Kidney epithelial cell (primary cell): ENCODE measurements around the gene HRG. TPM values are rescaled to one million over a fixed set of nuclear protein-coding genes. Genes with fewer than 3 reads are reported as not detected.
"Not testable (repeated sequence)": the region's sequence is repeated elsewhere in the genome, so short reads cannot be mapped to it uniquely, and the experiment has no call there.

Experiments used
- DNase-seq: peaks from one replicate; pipeline ENCODE4 v3.0.0-alpha.2; 2010; ENCODE audit warnings: low read depth
- H3K27me3 ChIP-seq: 2 replicates; pipeline ENCODE4 v1.6.0; 2011; ENCODE audit warnings: low read length; ENCODE audit not compliant: control insufficient read depth, insufficient read depth
- H3K36me3 ChIP-seq: 2 replicates; pipeline ENCODE4 v1.5.1; 2011; ENCODE audit warnings: low read length; ENCODE audit not compliant: control insufficient read depth, insufficient read depth
- H3K4me3 ChIP-seq: 2 replicates; pipeline ENCODE4 v1.5.1; 2011; ENCODE audit warnings: low read depth, mild to moderate bottlenecking, control low read depth, low read length
- total RNA-seq: library from RNA; depleted of rRNA; stranded (reverse); fragments of >200 nt; gene quantifications from 2 replicates; pipeline ENCODE4 v1.2.3, GENCODE V29; 2015
- TF ChIP-seq, protein P1 (sequence below): IDR thresholded peaks from 2 replicates; pipeline ENCODE4 v1.5.1; 2011; ENCODE audit warnings: mild to moderate bottlenecking, moderate library complexity, low read length, control low read depth, inconsistent platforms; ENCODE audit not compliant: insufficient read depth, poor library complexity, severe bottlenecking

HRG gene
- total RNA-seq, 1 donor from 2014 or later = 0.13 TPM

GRCh38 chr3:186687120-186687651 lies 21.4 kb downstream of the HRG start:
- TF ChIP-seq, protein P1, sequence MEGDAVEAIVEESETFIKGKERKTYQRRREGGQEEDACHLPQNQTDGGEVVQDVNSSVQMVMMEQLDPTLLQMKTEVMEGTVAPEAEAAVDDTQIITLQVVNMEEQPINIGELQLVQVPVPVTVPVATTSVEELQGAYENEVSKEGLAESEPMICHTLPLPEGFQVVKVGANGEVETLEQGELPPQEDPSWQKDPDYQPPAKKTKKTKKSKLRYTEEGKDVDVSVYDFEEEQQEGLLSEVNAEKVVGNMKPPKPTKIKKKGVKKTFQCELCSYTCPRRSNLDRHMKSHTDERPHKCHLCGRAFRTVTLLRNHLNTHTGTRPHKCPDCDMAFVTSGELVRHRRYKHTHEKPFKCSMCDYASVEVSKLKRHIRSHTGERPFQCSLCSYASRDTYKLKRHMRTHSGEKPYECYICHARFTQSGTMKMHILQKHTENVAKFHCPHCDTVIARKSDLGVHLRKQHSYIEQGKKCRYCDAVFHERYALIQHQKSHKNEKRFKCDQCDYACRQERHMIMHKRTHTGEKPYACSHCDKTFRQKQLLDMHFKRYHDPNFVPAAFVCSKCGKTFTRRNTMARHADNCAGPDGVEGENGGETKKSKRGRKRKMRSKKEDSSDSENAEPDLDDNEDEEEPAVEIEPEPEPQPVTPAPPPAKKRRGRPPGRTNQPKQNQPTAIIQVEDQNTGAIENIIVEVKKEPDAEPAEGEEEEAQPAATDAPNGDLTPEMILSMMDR = no peak
- Histone ChIP-seq H3K27me3 (no peaks in the 10 kb centered on the region), H3K36me3 (no peaks in the 10 kb centered on the region), H3K4me3 (no peak overlapping the region)
- no peak for DNase-seq

- DNase-seq, H3K27me3 ChIP-seq: not testable (repeated sequence)
Observed at GRCh38 chr3:186690304-186690703, 24.5 kb downstream of the HRG start.

GRCh38 chr3:186691676-186692075 lies 25.9 kb downstream of the HRG start:
- H3K4me3 ChIP-seq = no peak overlapping the region
- H3K36me3 ChIP-seq = no peaks in the 10 kb centered on the region
- no peaks in the 10 kb centered on the region for H3K27me3 ChIP-seq
- TF ChIP-seq, protein P1 = no peak
- no peak for DNase-seq

More at GRCh38 chr3:186690304-186690703, 24.5 kb downstream of the HRG start:
- not testable (repeated sequence) for H3K36me3 ChIP-seq, H3K4me3 ChIP-seq

DNA sequence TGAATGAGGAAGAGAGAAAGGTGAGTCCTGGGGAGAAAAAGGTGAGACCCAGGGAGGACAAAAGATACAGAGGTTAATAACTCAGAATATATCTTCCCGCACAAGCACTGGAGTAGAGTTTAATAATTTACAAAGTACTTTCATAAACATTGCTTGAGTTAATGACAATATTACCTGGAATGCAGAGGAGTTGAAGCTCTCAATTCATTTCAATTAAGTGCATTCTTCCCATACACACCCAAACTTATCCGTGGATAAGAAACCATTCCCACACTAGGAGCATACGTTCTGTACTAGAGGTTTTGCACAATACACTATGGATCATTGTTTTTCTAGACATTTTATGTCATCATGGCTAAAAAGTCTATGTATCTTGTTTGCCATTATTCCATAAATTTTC lies 28.0 kb downstream of the HRG start:
- TF ChIP-seq, protein P1 = no peak
- peak; percentile 10 for DNase-seq
- Histone ChIP-seq H3K4me3 (no peak overlapping the region), H3K36me3 (no peaks in the 10 kb centered on the region), H3K27me3 (no peaks in the 10 kb centered on the region)

DNA sequence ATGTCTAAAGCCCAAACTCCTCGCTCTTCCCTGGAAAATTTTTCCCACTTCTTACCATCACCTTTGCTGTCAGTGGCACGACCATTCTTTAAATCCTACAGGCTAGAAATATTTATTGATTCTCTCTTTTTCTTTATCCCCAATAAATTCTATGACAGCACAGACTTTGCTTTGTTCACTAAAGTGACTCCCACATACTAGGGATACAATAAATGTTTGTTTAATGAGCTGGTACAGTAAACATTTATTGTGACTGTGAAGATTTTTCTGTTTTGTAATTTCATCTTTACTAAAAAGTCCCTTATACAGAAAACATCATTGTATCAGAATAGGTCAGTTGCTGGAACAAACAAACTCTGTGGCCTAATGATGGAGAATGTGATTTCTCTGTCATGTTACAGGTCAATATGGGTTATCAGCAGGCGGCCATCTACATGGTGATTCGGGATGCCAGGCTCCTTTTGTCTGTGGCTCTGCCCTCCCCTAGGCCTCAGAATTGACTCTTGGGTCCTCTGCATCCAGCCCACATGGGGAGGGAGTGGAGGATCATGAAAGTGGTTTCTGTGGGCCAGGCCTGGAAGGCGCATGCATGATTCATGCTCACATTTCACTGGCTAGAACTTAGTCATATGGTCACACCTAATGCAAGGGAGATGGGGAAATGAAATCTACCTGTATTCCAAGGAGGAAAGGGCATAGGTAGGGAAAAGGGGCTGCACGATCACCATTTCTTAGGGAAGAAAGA lies 28.6 kb downstream of the HRG start:
- Histone ChIP-seq H3K27me3 (no peaks in the 10 kb centered on the region), H3K4me3 (no peak overlapping the region), H3K36me3 (no peaks in the 10 kb centered on the region)
- TF ChIP-seq, protein P1 = no peak
- no peak for DNase-seq

DNA sequence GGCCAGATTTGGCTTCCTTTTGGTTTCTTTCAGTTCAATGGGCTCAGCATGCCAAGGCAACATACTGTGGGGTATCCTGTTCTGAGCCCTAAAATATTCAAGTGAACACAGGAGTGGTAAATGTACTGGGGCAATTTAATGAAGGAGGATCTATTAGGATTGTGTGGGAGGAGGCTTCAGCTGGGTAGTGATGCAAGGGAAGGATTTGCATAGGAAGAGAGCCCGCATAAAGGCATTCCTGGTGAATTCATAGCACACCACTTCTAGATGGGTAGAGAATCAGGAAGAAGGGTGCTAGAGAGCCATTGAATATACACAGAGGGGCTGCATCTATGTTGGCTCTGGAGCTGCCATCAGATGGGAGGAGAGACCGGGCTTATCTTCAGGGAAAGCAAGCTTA lies 30.7 kb downstream of the HRG start:
- no peak for DNase-seq
- H3K4me3 ChIP-seq = no peak overlapping the region
- H3K27me3 ChIP-seq = no peaks in the 10 kb centered on the region
- H3K36me3 ChIP-seq = no peaks in the 10 kb centered on the region
- TF ChIP-seq, protein P1 = no peak
